H9 (cell line): ENCODE measurements around the gene ATP13A1. TPM values are rescaled to one million over a fixed set of nuclear protein-coding genes. Genes with fewer than 3 reads are reported as not detected.

Experiments
- DNase-seq: peaks from one replicate; pipeline ENCODE4 v3.0.0-alpha.2; 2017
- H2AFZ ChIP-seq: one replicate; pipeline ENCODE4 v1.6.1; 2013; ENCODE audit warnings: mild to moderate bottlenecking, low read length, control low read depth, moderate library complexity
- H2AK5ac ChIP-seq: 2 replicates; pipeline ENCODE4 v1.6.1; 2013; ENCODE audit warnings: low read length, control low read depth, mixed read lengths; ENCODE audit not compliant: insufficient read length
- H2BK120ac ChIP-seq: one replicate; pipeline ENCODE4 v1.6.1; 2013; ENCODE audit warnings: low read depth, mild to moderate bottlenecking, low read length, control low read depth, inconsistent platforms; ENCODE audit not compliant: poor library complexity, severe bottlenecking
- H2BK12ac ChIP-seq: 2 replicates; pipeline ENCODE4 v1.6.1; 2013; ENCODE audit warnings: low read length, control low read depth, mixed read lengths, low read depth; ENCODE audit not compliant: insufficient read length
- H2BK15ac ChIP-seq: 2 replicates; pipeline ENCODE4 v1.6.1; 2013; ENCODE audit warnings: low read depth, low read length, control low read depth
- H2BK20ac ChIP-seq: one replicate; pipeline ENCODE4 v1.6.1; 2013; ENCODE audit warnings: low read depth, mild to moderate bottlenecking, low read length, control low read depth, inconsistent platforms; ENCODE audit not compliant: poor library complexity, severe bottlenecking
- H2BK5ac ChIP-seq: 2 replicates; pipeline ENCODE4 v1.6.1; 2013; ENCODE audit warnings: low read length, control low read depth, mixed read lengths; ENCODE audit not compliant: insufficient read length
- H3K14ac ChIP-seq: 2 replicates; pipeline ENCODE4 v1.6.1; 2013; ENCODE audit warnings: low read length, control low read depth; ENCODE audit not compliant: insufficient read depth
- H3K18ac ChIP-seq: 2 replicates; pipeline ENCODE4 v1.6.1; 2013; ENCODE audit warnings: low read depth, mild to moderate bottlenecking, mixed read lengths, low read length, control low read depth; ENCODE audit not compliant: insufficient read length
- H3K23ac ChIP-seq: 2 replicates; pipeline ENCODE4 v1.6.1; 2013; ENCODE audit warnings: low read length, control low read depth, mixed read lengths, low read depth; ENCODE audit not compliant: insufficient read length
- H3K23me2 ChIP-seq: 2 replicates; pipeline ENCODE4 v1.6.1; 2013; ENCODE audit warnings: low read depth, mild to moderate bottlenecking, mixed read lengths, low read length, control low read depth; ENCODE audit not compliant: insufficient read length, poor library complexity, severe bottlenecking
- H3K27ac ChIP-seq: 2 replicates; pipeline ENCODE4 v1.5.1; 2013; ENCODE audit warnings: low read length, control low read depth, mixed read lengths, low read depth; ENCODE audit not compliant: insufficient read length
- H3K27me3 ChIP-seq: 2 replicates; pipeline ENCODE4 v1.6.1; 2013; ENCODE audit warnings: low read length, control low read depth, inconsistent platforms; ENCODE audit not compliant: insufficient read depth
- H3K4ac ChIP-seq: 2 replicates; pipeline ENCODE4 v1.6.1; 2013; ENCODE audit warnings: low read depth, mild to moderate bottlenecking, control low read depth, inconsistent platforms, low read length, moderate library complexity
- H3K4me1 ChIP-seq: 2 replicates; pipeline ENCODE4 v1.6.1; 2013; ENCODE audit warnings: low read length, control low read depth, inconsistent platforms; ENCODE audit not compliant: insufficient read depth
- H3K4me2 ChIP-seq: 2 replicates; pipeline ENCODE4 v1.6.1; 2013; ENCODE audit warnings: low read length, control low read depth, mixed read lengths; ENCODE audit not compliant: insufficient read length, insufficient read depth
- H3K56ac ChIP-seq: 2 replicates; pipeline ENCODE4 v1.6.1; 2013; ENCODE audit warnings: low read depth, mild to moderate bottlenecking, mixed read lengths, low read length, control low read depth; ENCODE audit not compliant: insufficient read length
- H3K79me1 ChIP-seq: 2 replicates; pipeline ENCODE4 v1.6.1; 2013; ENCODE audit warnings: low read depth, mild to moderate bottlenecking, moderate library complexity, low read length, control low read depth, inconsistent platforms; ENCODE audit not compliant: insufficient read depth, poor library complexity, severe bottlenecking
- H3K79me2 ChIP-seq: 2 replicates; pipeline ENCODE4 v1.6.1; 2013; ENCODE audit warnings: low read length, control low read depth, inconsistent platforms; ENCODE audit not compliant: insufficient read depth
- H3K9ac ChIP-seq: 2 replicates; pipeline ENCODE4 v1.6.1; 2013; ENCODE audit warnings: low read length, control low read depth, mixed read lengths; ENCODE audit not compliant: insufficient read length; ENCODE audit errors: extremely low read depth
- H3K9me3 ChIP-seq: one replicate; pipeline ENCODE4 v1.6.1; 2013; ENCODE audit warnings: low read depth, low read length, inconsistent platforms; ENCODE audit not compliant: control insufficient read depth
- H3T11ph ChIP-seq: one replicate; pipeline ENCODE4 v1.6.1; 2013; ENCODE audit warnings: mild to moderate bottlenecking, low read length, control low read depth, inconsistent platforms
- H4K20me1 ChIP-seq: one replicate; pipeline ENCODE4 v1.6.1; 2013; ENCODE audit not compliant: control insufficient read depth, insufficient read length, insufficient read depth
- H4K5ac ChIP-seq: 2 replicates; pipeline ENCODE4 v1.6.1; 2013; ENCODE audit warnings: low read depth, mild to moderate bottlenecking, mixed read lengths, low read length, control low read depth; ENCODE audit not compliant: insufficient read length
- H4K8ac ChIP-seq: replicated peaks from 2 replicates; pipeline ENCODE4 v1.6.1; 2013; ENCODE audit warnings: low read length, control low read depth, mixed read lengths, low read depth; ENCODE audit not compliant: insufficient read length
- H4K91ac ChIP-seq: 2 replicates; pipeline ENCODE4 v1.6.1; 2013; ENCODE audit warnings: low read depth, mild to moderate bottlenecking, moderate library complexity, mixed read lengths, low read length, control low read depth; ENCODE audit not compliant: insufficient read length
- H3K27ac Mint-ChIP-seq, 3 experiments: 2 replicates in 2 of 3; 3 replicates in 1 of 3; pipeline ENCODE4 v1.8.0; 2020 to 2021; ENCODE audit warnings: mixed read lengths in 3 of 3, mild to moderate bottlenecking in 1 of 3, moderate library complexity in 1 of 3
- H3K27me3 Mint-ChIP-seq: 2 replicates; pipeline ENCODE4 v1.8.0; 2021; ENCODE audit warnings: low read depth, mild to moderate bottlenecking, moderate library complexity, mixed read lengths
- H3K36me3 Mint-ChIP-seq, 3 experiments: 2 replicates in 2 of 3; 3 replicates in 1 of 3; pipeline ENCODE4 v1.8.0; 2020 to 2021; ENCODE audit warnings: low read depth in 3 of 3, mixed read lengths in 3 of 3; ENCODE audit not compliant: insufficient read depth in 1 of 3
- H3K4me1 Mint-ChIP-seq, 2 experiments: 2 replicates each; pipeline ENCODE4 v1.8.0; 2020; ENCODE audit warnings: mixed read lengths in 2 of 2
- H3K4me3 Mint-ChIP-seq, 2 experiments: 2 replicates in 1 of 2; 3 replicates in 1 of 2; pipeline ENCODE4 v1.8.0; 2020 to 2021; ENCODE audit warnings: mild to moderate bottlenecking in 2 of 2, mixed read lengths in 2 of 2, moderate library complexity in 1 of 2
- H3K9me3 Mint-ChIP-seq, 2 experiments: 2 replicates in 1 of 2; 3 replicates in 1 of 2; pipeline ENCODE4 v1.8.0; 2020; ENCODE audit warnings: mild to moderate bottlenecking in 2 of 2, mixed read lengths in 2 of 2, moderate library complexity in 1 of 2
- WGBS: extraction: QIAGEN DNeasy Blood & Tissue Kit; methylation state at CpG from one replicate; pipeline ENCODE4 v1.1.7; 2013; ENCODE audit warnings: missing lambda C conversion rate, low lambda C conversion rate, mixed read lengths; ENCODE audit not compliant: insufficient read length; ENCODE audit errors: extremely low coverage; 5-methylcytosine and 5-hydroxymethylcytosine counted together
- total RNA-seq: library from RNA; stranded (reverse); gene quantifications from 2 replicates; pipeline ENCODE4 v1.2.1, GENCODE V29; 2021
- TF ChIP-seq, protein P1 (sequence below): fragments of 200-600 bp; sonication (generic); conservative IDR thresholded peaks from 3 replicates; pipeline ENCODE4 v1.8.0; 2021; ENCODE audit warnings: antibody characterized with exemption, mild to moderate bottlenecking

Gene ATP13A1
- total RNA-seq, 1 experiment from 2014 or later = 67.8 TPM

DNA sequence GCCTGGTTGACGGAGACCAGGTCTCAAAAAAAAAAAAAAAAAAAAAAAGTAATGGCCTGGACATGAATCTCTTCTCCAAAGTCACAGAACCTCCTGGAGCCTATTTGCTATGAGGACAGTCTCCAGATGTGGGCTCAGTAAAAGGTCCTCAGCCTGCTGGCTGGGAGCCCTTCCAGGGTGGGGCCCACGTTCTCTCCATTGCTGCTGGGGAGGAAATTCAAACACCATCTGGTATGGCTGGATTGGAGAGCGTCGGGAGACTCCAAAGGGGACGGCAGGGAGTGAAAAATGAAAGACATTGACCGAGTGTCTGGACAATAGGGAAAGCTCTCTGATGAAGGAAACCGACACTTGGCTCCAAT is 43.6 kb downstream of the ATP13A1 start:
- no peak overlapping the region for H3K56ac ChIP-seq
- H3K18ac ChIP-seq = no peak overlapping the region
- Mint-ChIP-seq H3K4me1 (peaks cover 12 to 14% of the 10 kb centered on the region in 2 experiments), H3K4me3 (peak overlapping the region in 1 of 2 experiments; percentile 54; a peak in 1 of 5 replicates), H3K27me3 (peaks cover 25% of the 10 kb centered on the region), H3K36me3 (peaks cover 16 to 21% (median 19%) of the 10 kb centered on the region in 3 experiments; a peak in 6 of 7 replicates), H3K27ac (no peak overlapping the region), H3K9me3 (no peaks in the 10 kb centered on the region)
- H3K9ac ChIP-seq = peak overlapping the region; percentile 22
- no peaks in the 10 kb centered on the region for H3K79me1 ChIP-seq
- no peak overlapping the region for H3K23ac ChIP-seq
- no peak overlapping the region for H4K5ac ChIP-seq
- H4K8ac ChIP-seq = no peak overlapping the region
- no peaks in the 10 kb centered on the region for H3K79me2 ChIP-seq
- no peak overlapping the region for H2BK15ac ChIP-seq
- no peaks in the 10 kb centered on the region; the same call in 1 of the 2 replicates for H3K27me3 ChIP-seq
- no peak overlapping the region for H3K4me2 ChIP-seq
- H3T11ph ChIP-seq = no peak overlapping the region
- H2BK12ac ChIP-seq = no peak overlapping the region
- no peak overlapping the region for H3K27ac ChIP-seq
- no peak overlapping the region for H3K14ac ChIP-seq
- H4K91ac ChIP-seq = no peak overlapping the region
- no peak overlapping the region for H2AK5ac ChIP-seq
- no peak overlapping the region for H2BK5ac ChIP-seq
- H4K20me1 ChIP-seq = no peaks in the 10 kb centered on the region
- no peak for DNase-seq
- H3K4ac ChIP-seq = no peak overlapping the region
- H3K23me2 ChIP-seq = peaks cover 8% of the 10 kb centered on the region
- WGBS = no CpG with 5 or more reads among the region's 7 CpGs
- H2AFZ ChIP-seq = no peak overlapping the region
- H3K4me1 ChIP-seq = no peaks in the 10 kb centered on the region
- TF ChIP-seq, protein P1, sequence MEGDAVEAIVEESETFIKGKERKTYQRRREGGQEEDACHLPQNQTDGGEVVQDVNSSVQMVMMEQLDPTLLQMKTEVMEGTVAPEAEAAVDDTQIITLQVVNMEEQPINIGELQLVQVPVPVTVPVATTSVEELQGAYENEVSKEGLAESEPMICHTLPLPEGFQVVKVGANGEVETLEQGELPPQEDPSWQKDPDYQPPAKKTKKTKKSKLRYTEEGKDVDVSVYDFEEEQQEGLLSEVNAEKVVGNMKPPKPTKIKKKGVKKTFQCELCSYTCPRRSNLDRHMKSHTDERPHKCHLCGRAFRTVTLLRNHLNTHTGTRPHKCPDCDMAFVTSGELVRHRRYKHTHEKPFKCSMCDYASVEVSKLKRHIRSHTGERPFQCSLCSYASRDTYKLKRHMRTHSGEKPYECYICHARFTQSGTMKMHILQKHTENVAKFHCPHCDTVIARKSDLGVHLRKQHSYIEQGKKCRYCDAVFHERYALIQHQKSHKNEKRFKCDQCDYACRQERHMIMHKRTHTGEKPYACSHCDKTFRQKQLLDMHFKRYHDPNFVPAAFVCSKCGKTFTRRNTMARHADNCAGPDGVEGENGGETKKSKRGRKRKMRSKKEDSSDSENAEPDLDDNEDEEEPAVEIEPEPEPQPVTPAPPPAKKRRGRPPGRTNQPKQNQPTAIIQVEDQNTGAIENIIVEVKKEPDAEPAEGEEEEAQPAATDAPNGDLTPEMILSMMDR = no peak
- H3K9me3 ChIP-seq = no peaks in the 10 kb centered on the region
- no peak overlapping the region for H2BK120ac ChIP-seq
- no peak overlapping the region for H2BK20ac ChIP-seq
